Activated B cell treated with CpG ODN at 0.5 μM for 24 hours (primary cell): ENCODE measurements around the gene BTBD7. TPM values are rescaled to one million over a fixed set of nuclear protein-coding genes. Genes with fewer than 3 reads are reported as not detected.

Source experiments
- ATAC-seq: fragments of 200-7000 bp; cut with Tn5 transposase; one replicate; pipeline ENCODE4 v1.10.0; 2021; ENCODE audit warnings: low read depth, mild to moderate bottlenecking, moderate library complexity
- CTCF ChIA-PET: fragments of 350-600 bp; sonication (Branson Sonifier 250); formaldehyde crosslinking; loops from one replicate; lab custom pipeline; 2021; ENCODE audit warnings: antibody characterized with exemption; lab: Charles Lee
- POLR2A ChIA-PET: fragments of 350-600 bp; sonication (Branson Sonifier 250); formaldehyde crosslinking; loops from one replicate; lab custom pipeline; 2021; ENCODE audit warnings: antibody characterized with exemption; lab: Charles Lee
- DNase-seq: peaks from one replicate; pipeline ENCODE4 v3.0.0; 2022
- H3K27ac Mint-ChIP-seq: one replicate; pipeline ENCODE4 v1.8.0; 2020; ENCODE audit warnings: mixed read lengths
- H3K27me3 Mint-ChIP-seq: one replicate; pipeline ENCODE4 v1.8.0; 2021; ENCODE audit warnings: mixed read lengths
- H3K36me3 Mint-ChIP-seq: one replicate; pipeline ENCODE4 v1.8.0; 2021; ENCODE audit warnings: low read depth, mixed read lengths
- H3K4me1 Mint-ChIP-seq: one replicate; pipeline ENCODE4 v1.8.0; 2021; ENCODE audit warnings: mixed read lengths
- H3K4me3 Mint-ChIP-seq: one replicate; pipeline ENCODE4 v1.8.0; 2020; ENCODE audit warnings: mild to moderate bottlenecking, mixed read lengths
- H3K9me3 Mint-ChIP-seq: one replicate; pipeline ENCODE4 v1.8.0; 2020; ENCODE audit warnings: mixed read lengths
- intact Hi-C: fragments of 100-400 bp; cut with micrococcal nuclease; formaldehyde crosslinking; loops from one replicate; pipeline ENCODE4 v1.15.1; 2024
- total RNA-seq: library from RNA; stranded (reverse); gene quantifications from 2 replicates; pipeline ENCODE4 v1.2.3, GENCODE V29; 2022
- TF ChIP-seq, protein P1 (sequence below): fragments of 200-600 bp; IDR thresholded peaks from one replicate; pipeline ENCODE4 v1.8.0; 2022; ENCODE audit warnings: antibody characterized with exemption, mild to moderate bottlenecking

Gene BTBD7
- total RNA-seq, 1 donor from 2014 or later, result 41.2 TPM

DNA sequence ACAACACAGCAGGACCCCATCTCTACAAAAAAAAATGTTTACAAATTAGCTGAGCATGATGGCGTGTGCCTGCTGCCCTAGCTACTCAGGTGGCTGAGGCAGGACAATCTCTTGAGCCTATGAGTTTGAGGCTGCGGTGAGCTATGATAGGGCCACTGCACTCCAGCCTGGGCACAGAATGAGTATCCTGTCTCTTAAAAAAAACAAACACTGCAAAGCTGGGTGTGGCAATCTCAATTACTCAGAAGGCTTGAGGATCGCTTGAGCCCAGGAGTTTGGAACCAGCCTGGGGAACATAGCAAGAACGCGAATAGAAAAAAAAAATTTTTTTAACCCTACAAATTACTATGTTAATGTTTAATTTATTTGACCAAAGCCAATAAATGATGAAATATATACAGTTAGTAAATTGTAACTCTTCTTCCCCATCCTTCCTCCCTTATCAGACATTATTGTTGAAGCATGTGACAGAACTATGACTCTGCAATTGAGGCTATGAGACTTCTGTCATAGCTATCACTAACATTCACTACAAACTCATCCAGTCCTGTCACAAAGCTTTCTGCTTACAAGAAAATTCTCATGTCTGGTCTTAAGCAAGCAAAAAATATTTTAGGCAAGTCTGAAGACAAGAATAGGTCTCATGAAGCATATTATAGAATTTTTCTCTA is 9.8 kb downstream of the BTBD7 start:
- H3K27me3 Mint-ChIP-seq, result no peaks in the 10 kb centered on the region
- H3K4me1 Mint-ChIP-seq, result peaks cover 61% of the 10 kb centered on the region
- no peaks in the 10 kb centered on the region for H3K9me3 Mint-ChIP-seq
- TF ChIP-seq, protein P1, sequence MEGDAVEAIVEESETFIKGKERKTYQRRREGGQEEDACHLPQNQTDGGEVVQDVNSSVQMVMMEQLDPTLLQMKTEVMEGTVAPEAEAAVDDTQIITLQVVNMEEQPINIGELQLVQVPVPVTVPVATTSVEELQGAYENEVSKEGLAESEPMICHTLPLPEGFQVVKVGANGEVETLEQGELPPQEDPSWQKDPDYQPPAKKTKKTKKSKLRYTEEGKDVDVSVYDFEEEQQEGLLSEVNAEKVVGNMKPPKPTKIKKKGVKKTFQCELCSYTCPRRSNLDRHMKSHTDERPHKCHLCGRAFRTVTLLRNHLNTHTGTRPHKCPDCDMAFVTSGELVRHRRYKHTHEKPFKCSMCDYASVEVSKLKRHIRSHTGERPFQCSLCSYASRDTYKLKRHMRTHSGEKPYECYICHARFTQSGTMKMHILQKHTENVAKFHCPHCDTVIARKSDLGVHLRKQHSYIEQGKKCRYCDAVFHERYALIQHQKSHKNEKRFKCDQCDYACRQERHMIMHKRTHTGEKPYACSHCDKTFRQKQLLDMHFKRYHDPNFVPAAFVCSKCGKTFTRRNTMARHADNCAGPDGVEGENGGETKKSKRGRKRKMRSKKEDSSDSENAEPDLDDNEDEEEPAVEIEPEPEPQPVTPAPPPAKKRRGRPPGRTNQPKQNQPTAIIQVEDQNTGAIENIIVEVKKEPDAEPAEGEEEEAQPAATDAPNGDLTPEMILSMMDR, result no peak
- H3K27ac Mint-ChIP-seq, result peak overlapping the region; percentile 9
- ChIA-PET CTCF (interaction anchor here (0.7 kb wide), 1 partner anchor 73 kb away, joined by 3 read pairs; no protein-coding TSS in a partner anchor), POLR2A (no interaction called here)
- no peak overlapping the region for H3K4me3 Mint-ChIP-seq
- H3K36me3 Mint-ChIP-seq, result peaks cover 24% of the 10 kb centered on the region
- intact Hi-C loops, result no loop called here
- DNase-seq, result no peak
- no peak for ATAC-seq

DNA sequence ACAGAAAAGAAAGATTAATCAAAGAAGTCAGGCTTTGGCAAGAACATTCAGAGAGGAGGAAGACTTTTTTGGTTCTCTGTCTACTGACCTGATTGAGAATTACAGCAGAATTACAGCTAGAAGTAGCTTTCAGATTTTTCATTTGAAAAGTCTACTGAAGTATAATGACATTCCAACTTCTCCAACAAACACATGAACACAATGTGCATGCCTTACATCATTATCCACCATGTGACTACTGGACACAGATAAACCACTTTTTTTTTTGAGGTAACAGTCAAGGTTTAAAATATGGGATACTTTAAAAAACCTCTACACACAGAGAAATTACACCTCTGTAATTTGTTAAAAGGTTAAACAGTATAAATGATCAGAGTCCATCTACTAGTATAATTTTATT is 12.3 kb downstream of the BTBD7 start:
- no peak for ATAC-seq
- ChIA-PET POLR2A (no interaction called here), CTCF (interaction anchor here (1.6 kb wide), 1 partner anchor 298 kb away, joined by 3 read pairs; no protein-coding TSS in a partner anchor)
- DNase-seq, result no peak
- H3K27ac Mint-ChIP-seq, result peak overlapping the region; percentile 26
- TF ChIP-seq, protein P1, result no peak
- H3K36me3 Mint-ChIP-seq, result peaks cover 29% of the 10 kb centered on the region
- H3K4me1 Mint-ChIP-seq, result peaks cover 59% of the 10 kb centered on the region
- H3K9me3 Mint-ChIP-seq, result no peaks in the 10 kb centered on the region
- intact Hi-C loops, result no loop called here
- peak overlapping the region; percentile 24 for H3K4me3 Mint-ChIP-seq
- H3K27me3 Mint-ChIP-seq, result no peaks in the 10 kb centered on the region

DNA sequence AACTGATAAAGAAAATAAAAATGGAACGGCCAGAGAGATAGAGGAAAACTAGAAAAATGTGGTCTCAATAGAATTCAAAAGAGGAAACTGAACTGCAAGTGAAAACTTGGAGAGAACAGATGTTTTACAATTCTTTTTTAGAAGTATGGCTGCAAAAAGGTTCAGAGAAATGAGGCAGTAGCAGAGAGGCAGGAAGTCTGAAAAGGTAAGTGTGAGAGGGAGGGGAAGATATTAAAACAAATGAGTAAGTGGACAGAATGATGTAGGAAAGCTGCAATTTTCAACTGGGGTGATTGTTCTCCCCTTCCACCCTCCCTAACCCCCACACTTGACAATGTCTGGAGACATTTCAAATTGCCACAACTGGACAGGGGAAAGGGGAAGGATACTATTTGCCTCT is 12.9 kb downstream of the BTBD7 start:
- Mint-ChIP-seq H3K4me1 (peaks cover 56% of the 10 kb centered on the region), H3K36me3 (peaks cover 31% of the 10 kb centered on the region), H3K4me3 (no peak overlapping the region), H3K27ac (peak overlapping the region; percentile 26), H3K27me3 (no peaks in the 10 kb centered on the region), H3K9me3 (no peaks in the 10 kb centered on the region)
- ATAC-seq (no peak), DNase-seq (no peak)
- ChIA-PET CTCF (no interaction called here), POLR2A (no interaction called here)
- TF ChIP-seq, protein P1, result no peak
- intact Hi-C loops, result no loop called here

DNA sequence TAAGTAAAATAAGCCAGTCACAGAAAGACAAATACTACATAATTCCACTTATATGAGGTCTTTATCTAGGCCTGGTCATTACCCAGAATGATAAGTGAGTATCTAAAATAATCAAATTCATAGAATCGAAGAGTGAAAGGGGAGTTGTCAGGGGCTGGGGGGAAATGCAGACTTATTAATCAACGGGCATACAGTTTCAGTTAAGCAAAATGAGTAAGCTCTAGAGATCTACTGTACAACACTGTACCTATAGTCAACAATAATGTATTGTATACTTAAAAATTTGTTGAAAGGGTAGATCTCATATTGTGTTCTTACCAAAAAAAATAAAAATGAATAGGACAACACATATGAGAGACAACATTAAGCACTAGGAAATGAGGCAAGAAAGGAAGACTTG is 13.3 kb downstream of the BTBD7 start:
- peaks cover 52% of the 10 kb centered on the region for H3K4me1 Mint-ChIP-seq
- peaks cover 27% of the 10 kb centered on the region for H3K36me3 Mint-ChIP-seq
- H3K27ac Mint-ChIP-seq, result peak overlapping the region; percentile 26
- ChIA-PET CTCF (no interaction called here), POLR2A (no interaction called here)
- TF ChIP-seq, protein P1, result no peak
- intact Hi-C loops, result no loop called here
- ATAC-seq (no peak), DNase-seq (no peak)
- H3K27me3 Mint-ChIP-seq, result no peaks in the 10 kb centered on the region
- no peak overlapping the region for H3K4me3 Mint-ChIP-seq
- no peaks in the 10 kb centered on the region for H3K9me3 Mint-ChIP-seq

DNA sequence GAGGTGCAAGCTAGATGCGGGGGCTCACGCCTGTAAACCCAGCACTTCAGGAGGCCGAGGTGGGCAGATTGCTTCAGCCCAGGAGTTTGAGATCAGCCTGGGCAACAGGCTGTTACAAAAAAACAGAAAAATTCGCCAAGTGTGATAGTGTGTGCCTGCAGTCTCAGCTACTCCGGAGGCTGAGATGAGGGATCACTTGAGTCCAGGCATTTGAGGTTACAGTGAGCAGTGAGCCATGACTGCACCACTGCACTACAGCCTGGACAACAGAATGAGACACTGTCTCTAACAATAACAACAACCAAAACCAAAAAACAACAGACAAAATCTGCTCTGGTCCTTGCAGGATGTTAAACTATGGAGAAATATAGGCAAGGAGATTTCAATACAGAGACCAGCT is 13.9 kb downstream of the BTBD7 start:
- peak overlapping the region; percentile 33 for H3K27ac Mint-ChIP-seq
- intact Hi-C loops, result no loop called here
- no peak for DNase-seq

More for the DNA sequence above, 13.9 kb downstream of the BTBD7 start:
- POLR2A ChIA-PET, result no interaction called here
- H3K4me3 Mint-ChIP-seq, result no peak overlapping the region
- TF ChIP-seq, protein P1, result no peak
- peaks cover 48% of the 10 kb centered on the region for H3K4me1 Mint-ChIP-seq
- no peak for ATAC-seq
- H3K27me3 Mint-ChIP-seq, result no peaks in the 10 kb centered on the region
- CTCF ChIA-PET, result no interaction called here
- no peaks in the 10 kb centered on the region for H3K9me3 Mint-ChIP-seq
- H3K36me3 Mint-ChIP-seq, result peaks cover 23% of the 10 kb centered on the region
